ENCODE measurements around the gene PKHD1. TPM values are rescaled to one million over a fixed set of nuclear protein-coding genes. Genes with fewer than 3 reads are reported as not detected.

The PKHD1 gene, protein sequence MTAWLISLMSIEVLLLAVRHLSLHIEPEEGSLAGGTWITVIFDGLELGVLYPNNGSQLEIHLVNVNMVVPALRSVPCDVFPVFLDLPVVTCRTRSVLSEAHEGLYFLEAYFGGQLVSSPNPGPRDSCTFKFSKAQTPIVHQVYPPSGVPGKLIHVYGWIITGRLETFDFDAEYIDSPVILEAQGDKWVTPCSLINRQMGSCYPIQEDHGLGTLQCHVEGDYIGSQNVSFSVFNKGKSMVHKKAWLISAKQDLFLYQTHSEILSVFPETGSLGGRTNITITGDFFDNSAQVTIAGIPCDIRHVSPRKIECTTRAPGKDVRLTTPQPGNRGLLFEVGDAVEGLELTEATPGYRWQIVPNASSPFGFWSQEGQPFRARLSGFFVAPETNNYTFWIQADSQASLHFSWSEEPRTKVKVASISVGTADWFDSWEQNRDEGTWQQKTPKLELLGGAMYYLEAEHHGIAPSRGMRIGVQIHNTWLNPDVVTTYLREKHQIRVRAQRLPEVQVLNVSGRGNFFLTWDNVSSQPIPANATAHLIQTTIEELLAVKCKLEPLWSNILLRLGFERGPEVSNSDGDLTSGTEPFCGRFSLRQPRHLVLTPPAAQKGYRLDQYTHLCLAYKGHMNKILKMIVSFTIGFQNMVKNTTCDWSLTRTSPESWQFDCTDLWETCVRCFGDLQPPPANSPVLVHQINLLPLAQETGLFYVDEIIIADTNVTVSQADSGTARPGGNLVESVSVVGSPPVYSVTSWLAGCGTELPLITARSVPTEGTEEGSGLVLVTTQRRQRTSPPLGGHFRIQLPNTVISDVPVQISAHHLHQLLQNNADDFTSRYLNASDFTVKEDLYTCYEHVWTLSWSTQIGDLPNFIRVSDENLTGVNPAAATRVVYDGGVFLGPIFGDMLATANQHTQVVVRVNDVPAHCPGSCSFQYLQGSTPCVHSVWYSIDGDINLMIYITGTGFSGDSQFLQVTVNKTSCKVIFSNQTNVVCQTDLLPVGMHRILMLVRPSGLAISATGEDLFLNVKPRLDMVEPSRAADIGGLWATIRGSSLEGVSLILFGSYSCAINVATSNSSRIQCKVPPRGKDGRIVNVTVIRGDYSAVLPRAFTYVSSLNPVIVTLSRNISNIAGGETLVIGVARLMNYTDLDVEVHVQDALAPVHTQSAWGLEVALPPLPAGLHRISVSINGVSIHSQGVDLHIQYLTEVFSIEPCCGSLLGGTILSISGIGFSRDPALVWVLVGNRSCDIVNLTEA (N-terminal part only)
- total RNA-seq = not detected

DNA sequence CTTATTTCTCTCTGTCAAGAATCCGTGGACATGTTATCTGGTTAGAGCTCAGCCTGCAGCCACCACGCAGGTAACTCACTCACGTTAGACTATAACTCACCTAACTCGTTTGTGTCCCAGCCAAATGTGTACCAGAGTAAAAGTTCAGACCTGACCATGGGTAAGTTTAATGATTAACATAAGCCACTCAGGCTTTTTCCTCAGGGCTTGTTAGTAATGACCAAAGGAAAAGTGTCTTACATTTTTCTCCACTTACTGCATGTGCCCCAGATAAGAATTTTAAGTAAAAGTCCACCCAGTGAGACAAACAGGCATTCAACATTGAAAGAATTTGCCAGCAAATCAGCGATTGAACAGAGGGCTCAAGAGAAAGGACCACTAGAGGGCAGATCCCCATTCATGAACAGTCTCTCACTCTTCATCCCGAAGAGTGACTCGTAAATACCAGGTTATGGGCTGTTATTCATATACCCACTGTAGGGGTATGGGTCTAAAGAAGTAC, at the start of gene PKHD1:
PKHD1 (minus strand) TSS at position 116 of the 502 bp plus-strand sequence. CDS start 2,680 bp downstream, outside the sequence.
- H3K27ac ChIP-seq = no peak within 1 kb of the TSS
- H3K4me1 ChIP-seq = no peaks in the 10 kb centered on the region
- H3K27me3 ChIP-seq = no peaks in the 10 kb centered on the region
- intact Hi-C loops (cut with DNase I) = no loop called here
- no peak for DNase-seq (ENCODE audit: low spot score in 2 of 2)
- no peak within 1 kb of the TSS for H3K4me3 ChIP-seq
- H3K9me3 ChIP-seq = no peaks in the 10 kb centered on the region
- TF ChIP-seq, protein P1, sequence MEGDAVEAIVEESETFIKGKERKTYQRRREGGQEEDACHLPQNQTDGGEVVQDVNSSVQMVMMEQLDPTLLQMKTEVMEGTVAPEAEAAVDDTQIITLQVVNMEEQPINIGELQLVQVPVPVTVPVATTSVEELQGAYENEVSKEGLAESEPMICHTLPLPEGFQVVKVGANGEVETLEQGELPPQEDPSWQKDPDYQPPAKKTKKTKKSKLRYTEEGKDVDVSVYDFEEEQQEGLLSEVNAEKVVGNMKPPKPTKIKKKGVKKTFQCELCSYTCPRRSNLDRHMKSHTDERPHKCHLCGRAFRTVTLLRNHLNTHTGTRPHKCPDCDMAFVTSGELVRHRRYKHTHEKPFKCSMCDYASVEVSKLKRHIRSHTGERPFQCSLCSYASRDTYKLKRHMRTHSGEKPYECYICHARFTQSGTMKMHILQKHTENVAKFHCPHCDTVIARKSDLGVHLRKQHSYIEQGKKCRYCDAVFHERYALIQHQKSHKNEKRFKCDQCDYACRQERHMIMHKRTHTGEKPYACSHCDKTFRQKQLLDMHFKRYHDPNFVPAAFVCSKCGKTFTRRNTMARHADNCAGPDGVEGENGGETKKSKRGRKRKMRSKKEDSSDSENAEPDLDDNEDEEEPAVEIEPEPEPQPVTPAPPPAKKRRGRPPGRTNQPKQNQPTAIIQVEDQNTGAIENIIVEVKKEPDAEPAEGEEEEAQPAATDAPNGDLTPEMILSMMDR (IDR thresholded peaks at IDR 0.05) = peak in 1 of 3 experiments; percentile 23
- no peaks in the 10 kb centered on the region for H3K36me3 ChIP-seq

DNA sequence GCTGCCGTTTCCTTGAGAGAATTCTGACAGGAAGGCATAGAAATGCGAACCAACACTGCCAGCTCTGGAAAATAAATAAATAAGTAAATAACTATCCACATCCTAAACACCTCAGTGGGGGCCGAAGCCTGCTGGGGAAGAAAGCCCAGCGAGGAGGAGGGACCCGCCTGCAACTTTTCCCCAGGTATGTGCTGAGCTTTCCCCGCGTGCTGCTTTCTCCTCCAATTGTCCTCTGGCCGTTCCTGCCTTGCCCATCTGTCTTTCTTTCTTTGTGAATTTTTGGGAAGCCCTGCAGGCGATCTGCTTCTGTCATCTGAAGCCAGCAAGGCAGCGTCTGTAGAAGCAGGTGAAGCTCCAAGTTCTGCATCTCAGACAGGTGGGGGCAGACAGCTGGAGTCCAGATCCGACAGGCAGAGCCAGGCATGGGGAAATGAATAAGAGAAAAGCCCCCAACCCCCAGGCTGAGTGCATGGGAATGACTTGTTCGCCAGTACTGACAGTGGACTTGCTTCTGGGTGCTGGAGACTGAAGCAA, 49.6 kb upstream of the PKHD1 start:
- Histone ChIP-seq H3K36me3 (no peaks in the 10 kb centered on the region), H3K27ac (no peak overlapping the region), H3K4me3 (no peak overlapping the region), H3K4me1 (peaks cover 6 to 7% of the 10 kb centered on the region in 2 donors), H3K27me3 (no peaks in the 10 kb centered on the region), H3K9me3 (no peaks in the 10 kb centered on the region)
- intact Hi-C loops (cut with DNase I) = no loop called here
- DNase-seq (ENCODE audit: low spot score in 2 of 2) = no peak
- TF ChIP-seq, protein P1 (IDR thresholded peaks at IDR 0.05) = no peak

DNA sequence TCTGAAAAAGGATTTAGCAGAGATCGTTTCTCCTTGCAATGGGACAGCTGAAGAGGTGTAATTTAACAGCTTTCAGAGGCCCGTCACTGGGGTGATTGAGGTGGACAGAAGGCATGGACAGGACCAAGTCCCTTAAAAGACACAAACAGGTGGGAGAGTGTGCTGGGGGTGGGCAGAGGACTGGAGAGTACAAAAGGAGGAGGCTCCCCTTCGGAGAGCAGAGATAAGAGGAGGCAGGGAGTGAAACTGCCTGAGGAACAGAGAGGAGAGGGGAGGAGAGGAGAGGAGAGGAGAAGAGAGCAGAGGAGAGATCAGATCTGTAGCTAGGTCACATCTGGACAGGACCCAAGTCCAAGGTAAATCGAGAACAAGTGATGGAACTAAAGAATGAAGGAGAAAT, 48.6 kb upstream of the PKHD1 start:
- Histone ChIP-seq H3K4me1 (peaks cover 6 to 7% of the 10 kb centered on the region in 2 donors), H3K4me3 (no peak overlapping the region), H3K9me3 (no peaks in the 10 kb centered on the region), H3K27ac (no peak overlapping the region), H3K27me3 (no peaks in the 10 kb centered on the region), H3K36me3 (no peaks in the 10 kb centered on the region)
- no peak for DNase-seq (ENCODE audit: low spot score in 2 of 2)
- intact Hi-C loops (cut with DNase I) = no loop called here
- TF ChIP-seq, protein P1 (IDR thresholded peaks at IDR 0.05) = no peak

DNA sequence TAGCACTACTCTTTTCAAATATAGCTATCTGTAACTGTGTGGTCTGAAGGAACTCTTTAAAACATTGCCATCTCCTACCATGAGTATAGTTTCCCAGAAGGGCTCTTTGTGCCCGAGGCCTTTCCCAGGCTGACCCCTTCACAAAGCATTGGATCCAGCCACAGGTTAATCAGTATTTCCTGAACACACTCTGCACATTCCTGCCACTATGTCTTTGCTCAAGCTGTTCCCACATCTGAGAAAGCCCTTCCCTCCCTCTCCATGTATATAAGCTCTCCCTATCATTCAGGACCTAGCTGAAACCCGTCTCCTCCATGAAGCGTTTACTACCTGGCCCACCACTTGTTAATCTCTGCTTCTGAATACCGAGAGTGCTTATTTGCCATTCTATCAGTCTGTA, 47.8 kb upstream of the PKHD1 start:
- DNase-seq (ENCODE audit: low spot score in 2 of 2) = no peak
- no peaks in the 10 kb centered on the region for H3K27me3 ChIP-seq
- H3K36me3 ChIP-seq = no peaks in the 10 kb centered on the region
- intact Hi-C loops (cut with DNase I) = no loop called here
- H3K4me1 ChIP-seq = peaks cover 6 to 7% of the 10 kb centered on the region in 2 donors
- H3K9me3 ChIP-seq = no peaks in the 10 kb centered on the region
- no peak overlapping the region for H3K4me3 ChIP-seq
- H3K27ac ChIP-seq = no peak overlapping the region
- TF ChIP-seq, protein P1 (IDR thresholded peaks at IDR 0.05) = no peak

DNA sequence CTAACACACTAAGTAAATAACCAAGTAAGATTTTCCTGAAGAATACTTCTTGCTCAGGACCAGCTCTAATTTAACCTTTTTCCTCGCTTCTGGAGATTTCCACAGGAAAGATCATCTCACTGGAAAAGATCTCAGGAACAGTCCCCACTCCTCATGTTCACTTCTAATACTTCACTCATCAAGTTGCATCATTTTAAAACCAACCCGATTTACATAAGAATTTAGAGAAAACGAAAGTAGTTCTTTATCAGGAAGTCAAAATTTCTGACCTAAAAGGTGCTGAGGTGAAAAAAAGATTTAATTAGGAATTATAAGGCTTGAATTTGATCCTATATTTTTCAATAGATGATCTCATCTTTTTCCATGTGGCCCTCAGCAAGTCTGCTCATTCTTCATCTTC, 46.6 kb upstream of the PKHD1 start:
- H3K27ac ChIP-seq = no peak overlapping the region
- H3K36me3 ChIP-seq = no peaks in the 10 kb centered on the region
- H3K4me3 ChIP-seq = no peak overlapping the region
- no peaks in the 10 kb centered on the region for H3K4me1 ChIP-seq
- TF ChIP-seq, protein P1 (IDR thresholded peaks at IDR 0.05) = no peak
- H3K27me3 ChIP-seq = no peaks in the 10 kb centered on the region
- DNase-seq (ENCODE audit: low spot score in 2 of 2) = no peak
- no peaks in the 10 kb centered on the region for H3K9me3 ChIP-seq
- intact Hi-C loops (cut with DNase I) = no loop called here
